ENCODE data around the gene SUPT5H. TPM values are rescaled to one million over a fixed set of nuclear protein-coding genes. Genes with fewer than 3 reads are reported as not detected.
"Not testable (repeated sequence)": the region's sequence is repeated elsewhere in the genome, so short reads cannot be mapped to it uniquely, and the experiment has no call there.

The SUPT5H gene
- total RNA-seq, 1 donor from 2014 or later, result 39.3 TPM

DNA sequence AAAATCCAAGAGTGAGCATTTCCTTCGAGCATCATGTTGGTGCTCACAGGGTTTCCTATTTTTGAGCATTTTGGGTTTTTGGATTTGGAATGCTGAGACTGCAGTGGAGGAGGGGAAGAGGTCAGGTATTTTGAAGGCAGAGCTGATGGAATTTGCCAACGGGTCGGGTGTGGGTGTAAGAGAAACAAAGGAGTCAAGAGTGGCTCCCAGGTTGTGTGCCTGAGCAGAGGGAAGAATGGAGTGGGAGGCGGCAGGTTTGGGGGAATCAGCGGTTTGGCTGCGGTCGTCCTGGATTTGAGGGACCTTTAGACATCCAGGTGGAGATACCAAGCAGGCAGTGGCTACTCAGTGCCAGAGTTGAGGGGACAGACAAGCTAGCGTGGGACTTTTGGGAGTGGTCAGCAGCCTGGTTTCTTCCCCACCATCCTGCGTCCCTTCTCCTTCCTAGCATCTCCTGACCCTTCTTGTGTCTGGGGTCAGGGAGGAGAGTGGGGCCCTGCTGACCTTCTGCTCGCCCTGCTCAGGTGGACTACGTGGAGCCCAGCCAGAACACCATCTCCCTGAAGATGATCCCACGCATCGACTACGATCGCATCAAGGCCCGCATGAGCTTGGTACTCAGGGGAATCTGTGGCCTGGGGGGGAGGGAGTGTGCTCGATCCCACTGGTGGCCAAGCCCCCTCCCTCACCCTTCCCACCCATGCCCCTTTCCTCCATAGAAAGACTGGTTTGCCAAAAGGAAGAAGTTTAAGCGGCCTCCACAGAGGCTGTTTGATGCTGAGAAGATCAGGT is 20.8 kb downstream of the SUPT5H start:
- DNase-seq (ENCODE audit: low read depth in 2 of 2), result no peak

DNA sequence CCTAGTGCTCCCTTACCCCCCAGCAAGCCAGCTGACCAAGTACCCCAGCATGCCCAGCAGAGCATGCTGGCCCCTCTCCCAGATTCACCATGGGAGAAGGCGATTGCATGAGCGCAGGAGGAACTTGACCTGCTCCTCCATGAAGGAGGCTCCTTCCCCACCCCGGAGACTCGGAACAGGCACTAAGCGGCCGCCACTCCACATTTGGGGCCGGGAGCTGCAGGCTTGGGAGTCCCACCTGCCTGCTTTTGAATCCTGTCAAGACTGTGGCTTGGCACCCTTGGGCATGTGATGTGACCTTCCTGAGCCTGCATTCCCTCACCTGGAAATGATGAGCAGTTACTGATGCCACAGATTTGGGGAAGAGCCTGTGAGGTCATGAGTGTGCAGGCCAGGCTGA is 22.6 kb downstream of the SUPT5H start:
- DNase-seq (ENCODE audit: low read depth in 2 of 2), result no peak

DNA sequence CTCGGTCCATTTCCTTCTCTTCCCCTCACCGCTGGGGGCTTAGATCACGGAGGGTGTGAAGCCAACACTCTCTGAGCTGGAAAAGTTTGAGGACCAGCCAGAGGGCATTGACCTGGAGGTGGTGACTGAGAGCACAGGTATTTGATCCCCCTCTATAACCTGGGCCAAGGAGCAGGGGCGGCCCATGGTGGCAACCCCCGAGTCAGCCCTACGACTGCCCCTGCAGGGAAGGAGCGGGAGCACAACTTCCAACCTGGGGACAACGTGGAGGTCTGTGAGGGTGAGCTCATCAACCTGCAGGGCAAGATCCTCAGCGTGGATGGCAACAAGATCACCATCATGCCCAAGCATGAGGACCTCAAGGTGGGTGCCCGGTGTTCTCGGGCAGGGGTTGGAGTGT is 23.7 kb downstream of the SUPT5H start:
- DNase-seq (ENCODE audit: low read depth in 2 of 2), result no peak

DNA sequence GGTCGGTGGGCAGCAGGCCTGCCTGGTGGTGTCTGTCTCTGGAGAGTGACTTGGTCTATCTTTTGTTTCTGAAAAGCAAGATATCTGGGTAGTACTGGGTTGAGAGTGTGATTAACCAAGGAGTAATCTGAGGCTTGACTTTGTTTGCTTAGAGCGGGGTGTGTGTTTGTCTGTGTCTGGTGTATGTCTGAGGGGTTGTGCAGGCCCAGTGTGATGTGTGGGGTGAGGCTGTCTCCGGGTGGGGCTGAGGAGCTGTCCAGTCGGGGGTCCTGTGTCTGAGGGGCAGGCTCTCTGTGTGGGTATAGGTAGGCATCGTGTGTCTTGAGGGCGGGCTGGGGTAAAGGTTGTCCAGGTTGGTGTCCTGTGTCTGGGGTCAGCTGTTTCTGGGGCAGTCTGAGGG is 24.2 kb downstream of the SUPT5H start:
- DNase-seq (ENCODE audit: low read depth in 2 of 2), result no peak

DNA sequence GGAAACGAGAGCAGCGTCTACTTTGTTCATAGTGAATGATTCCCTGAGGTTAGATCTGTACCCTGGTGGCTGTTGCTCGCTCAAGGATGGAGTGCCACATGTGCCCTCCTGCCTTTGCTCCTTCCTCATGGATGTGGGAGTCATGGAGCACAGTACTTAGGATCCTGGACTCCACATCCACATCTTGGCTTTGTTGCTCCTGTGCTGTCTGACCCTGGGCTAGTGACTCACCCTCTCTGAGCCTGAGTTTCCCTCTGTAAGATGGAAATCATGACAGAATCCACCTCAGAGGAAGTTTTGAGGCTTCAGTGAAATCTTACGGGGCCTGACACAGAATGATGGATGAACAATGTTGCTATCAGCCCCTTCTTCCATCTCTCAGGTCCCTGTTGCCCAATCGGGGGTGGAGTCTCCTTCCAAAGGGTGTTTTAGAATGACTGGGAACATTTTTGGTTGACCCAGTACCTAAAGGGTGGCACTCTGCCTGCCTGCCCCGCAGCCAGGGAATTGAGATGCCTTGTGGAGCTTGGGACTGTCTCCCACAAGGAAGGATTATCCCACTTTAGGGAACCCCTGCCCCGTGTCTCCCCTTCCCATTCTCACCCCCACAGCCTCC is 25.4 kb downstream of the SUPT5H start:
- DNase-seq (ENCODE audit: low read depth in 2 of 2), result peak in 1 of 2 donors; percentile 33

DNA sequence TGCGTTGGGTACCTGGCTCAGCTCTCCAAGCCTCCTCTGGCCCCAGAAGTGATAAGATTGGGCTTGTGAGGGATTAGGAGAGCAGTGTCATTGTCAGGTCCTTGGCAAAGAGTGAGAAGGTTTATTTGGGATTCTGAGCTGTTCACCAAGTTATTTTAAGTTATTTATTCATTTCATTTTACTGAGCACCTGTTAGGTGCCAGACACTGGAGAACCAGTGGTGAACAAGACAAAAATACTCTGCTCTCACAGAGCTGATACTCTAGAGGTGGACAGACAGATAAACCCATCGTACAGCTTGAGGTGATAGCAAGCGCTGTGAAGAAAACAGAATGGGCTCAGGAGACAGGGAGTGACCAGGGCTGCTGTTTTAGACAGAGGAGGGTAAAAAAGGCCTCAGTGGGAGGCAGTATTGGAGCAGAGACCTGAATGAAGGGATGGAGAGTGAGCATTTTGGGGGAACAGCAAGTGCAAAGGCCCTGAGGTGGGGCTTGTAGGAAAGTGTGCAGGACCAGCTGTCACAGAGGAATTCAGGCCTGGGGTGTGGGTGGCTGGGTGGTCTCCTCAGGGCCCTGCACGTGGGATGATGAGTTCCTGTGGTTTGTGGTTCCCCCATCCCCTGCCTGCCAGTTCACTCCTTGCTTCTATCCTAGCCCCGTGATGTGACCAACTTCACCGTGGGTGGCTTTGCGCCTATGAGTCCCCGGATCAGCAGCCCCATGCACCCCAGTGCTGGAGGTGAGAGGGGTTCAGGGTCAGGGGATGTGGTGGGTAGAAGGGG is 26.6 kb downstream of the SUPT5H start:
- no peak for DNase-seq (ENCODE audit: low read depth in 2 of 2)

DNA sequence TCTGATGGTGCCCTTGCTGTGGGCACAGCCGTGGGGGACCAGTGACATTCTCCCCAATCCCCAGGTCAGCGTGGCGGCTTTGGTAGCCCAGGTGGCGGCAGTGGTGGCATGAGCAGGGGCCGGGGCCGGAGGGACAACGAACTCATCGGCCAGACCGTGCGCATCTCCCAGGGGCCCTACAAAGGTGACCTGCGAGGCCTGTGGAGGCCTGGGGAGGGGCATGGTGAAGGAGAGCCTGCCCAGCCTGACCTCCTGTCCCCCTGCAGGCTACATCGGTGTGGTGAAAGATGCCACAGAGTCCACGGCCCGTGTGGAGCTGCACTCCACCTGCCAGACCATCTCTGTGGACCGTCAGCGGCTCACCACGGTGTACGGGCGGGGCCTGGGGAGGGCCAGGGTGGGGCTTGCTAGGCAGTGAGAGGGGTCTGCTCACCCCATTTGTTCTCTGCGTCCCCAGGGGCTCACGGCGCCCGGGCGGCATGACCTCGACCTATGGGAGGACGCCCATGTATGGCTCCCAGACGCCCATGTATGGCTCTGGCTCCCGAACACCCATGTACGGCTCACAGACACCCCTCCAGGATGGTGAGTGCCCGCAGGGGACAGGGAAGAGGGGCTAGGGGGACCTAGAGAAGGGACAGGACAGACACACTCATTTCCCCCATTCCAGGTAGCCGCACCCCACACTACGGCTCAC is 27.5 kb downstream of the SUPT5H start:
- DNase-seq (ENCODE audit: low read depth in 2 of 2), result no peak

DNA sequence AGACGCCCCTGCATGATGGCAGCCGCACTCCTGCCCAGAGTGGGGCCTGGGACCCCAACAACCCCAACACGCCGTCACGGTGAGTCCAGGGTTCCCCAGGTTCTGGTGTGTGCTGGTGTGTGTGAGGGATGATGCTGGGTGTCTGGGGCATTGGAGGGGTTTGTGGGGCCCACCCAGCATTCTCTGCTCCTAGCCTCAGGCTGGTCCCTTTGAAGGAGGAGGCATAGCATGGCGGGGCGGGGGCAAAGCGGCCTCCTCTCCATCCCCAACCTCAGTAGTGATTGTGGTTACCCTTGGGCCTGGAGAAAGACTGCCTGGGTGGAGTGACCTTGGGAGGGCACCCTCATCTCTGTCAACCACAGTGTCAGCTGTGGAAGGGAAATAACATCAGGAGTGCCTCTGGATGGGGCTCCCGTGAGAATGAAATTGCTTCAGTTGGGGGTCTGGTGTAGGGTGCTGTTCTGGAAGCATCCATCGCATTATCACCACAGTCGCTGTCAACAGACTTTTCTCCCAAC is 28.1 kb downstream of the SUPT5H start:
- DNase-seq (ENCODE audit: low read depth in 2 of 2), result no peak

DNA sequence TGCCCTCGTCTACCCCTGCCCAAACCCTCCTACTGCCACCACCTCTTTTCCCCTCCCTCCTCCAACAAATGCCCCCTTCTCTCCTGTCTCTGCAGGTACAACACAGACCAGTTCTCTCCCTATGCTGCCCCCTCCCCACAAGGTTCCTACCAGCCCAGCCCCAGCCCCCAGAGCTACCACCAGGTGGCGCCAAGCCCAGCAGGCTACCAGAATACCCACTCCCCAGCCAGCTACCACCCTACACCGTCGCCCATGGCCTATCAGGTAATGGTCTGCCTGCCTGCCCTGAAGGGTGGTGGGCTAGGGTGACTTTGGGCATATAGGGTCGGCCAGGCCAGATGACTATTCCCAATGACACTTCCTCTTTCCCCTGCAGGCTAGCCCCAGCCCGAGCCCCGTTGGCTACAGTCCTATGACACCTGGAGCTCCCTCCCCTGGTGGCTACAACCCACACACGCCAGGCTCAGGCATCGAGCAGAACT is 28.8 kb downstream of the SUPT5H start:
- peak; percentile 48 to 74 for DNase-seq (ENCODE audit: low read depth in 2 of 2)

DNA sequence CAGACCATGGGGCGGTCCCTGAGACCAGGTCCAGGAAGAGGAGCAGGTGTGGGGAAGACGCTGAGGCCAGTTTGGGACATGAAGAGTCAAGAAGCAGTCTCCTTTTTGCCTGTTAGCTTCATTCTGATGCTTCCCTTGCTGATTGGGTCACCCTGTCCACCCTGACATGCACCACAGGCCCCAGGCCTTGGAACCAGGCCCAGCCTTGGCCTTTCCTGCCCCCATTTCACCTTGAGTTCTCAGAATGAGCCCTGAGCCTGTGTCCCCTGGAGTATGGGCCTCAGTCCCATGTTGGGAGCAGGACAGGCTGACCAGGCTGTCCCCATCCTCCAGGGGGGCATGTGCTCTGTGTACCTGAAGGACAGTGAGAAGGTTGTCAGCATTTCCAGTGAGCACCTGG is 30.4 kb downstream of the SUPT5H start:
- no peak for DNase-seq (ENCODE audit: low read depth in 2 of 2)

DNA sequence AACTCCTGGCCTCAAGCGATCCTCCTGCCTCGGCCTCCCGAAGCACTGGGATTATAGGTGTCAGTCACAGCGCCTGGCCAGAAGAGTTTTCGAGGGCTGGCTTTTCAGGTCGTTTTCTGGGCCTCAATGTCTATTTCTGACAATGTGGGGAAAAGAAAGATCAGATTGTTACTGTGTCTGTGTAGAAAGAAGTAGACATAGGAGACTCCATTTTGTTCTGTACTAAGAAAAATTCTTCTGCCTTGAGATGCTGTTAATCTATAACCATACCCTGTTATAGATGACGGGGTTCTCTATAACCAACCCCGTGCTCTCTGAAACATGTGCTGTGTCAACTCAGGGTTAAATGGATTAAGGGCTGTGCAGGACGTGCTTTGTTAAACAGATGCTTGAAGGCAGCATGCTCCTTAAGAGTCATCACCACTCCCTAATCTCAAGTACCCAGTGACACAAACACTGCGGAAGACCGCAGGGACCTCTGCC is 34.0 kb downstream of the SUPT5H start:
- not testable (repeated sequence) for DNase-seq (ENCODE audit: low read depth in 2 of 2)

DNA sequence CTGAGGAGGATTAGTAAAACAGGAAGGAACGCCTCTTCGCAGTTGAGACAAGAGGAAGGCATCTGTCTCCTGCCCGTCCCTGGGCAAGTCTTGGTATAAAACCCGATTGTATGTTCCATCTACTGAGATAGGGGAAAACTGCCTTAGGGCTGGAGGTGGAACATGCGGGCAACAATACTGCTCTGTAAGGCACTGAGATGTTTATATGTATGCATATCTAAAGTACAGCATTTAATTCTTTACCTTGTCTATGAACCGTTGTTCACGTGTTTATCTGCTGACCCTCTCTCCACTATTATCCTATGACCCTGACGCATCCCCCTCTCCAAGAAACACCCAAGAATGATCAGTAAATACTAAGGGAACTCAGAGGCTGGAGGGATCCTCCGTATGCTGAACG is 34.5 kb downstream of the SUPT5H start:
- no peak for DNase-seq (ENCODE audit: low read depth in 2 of 2)

DNA sequence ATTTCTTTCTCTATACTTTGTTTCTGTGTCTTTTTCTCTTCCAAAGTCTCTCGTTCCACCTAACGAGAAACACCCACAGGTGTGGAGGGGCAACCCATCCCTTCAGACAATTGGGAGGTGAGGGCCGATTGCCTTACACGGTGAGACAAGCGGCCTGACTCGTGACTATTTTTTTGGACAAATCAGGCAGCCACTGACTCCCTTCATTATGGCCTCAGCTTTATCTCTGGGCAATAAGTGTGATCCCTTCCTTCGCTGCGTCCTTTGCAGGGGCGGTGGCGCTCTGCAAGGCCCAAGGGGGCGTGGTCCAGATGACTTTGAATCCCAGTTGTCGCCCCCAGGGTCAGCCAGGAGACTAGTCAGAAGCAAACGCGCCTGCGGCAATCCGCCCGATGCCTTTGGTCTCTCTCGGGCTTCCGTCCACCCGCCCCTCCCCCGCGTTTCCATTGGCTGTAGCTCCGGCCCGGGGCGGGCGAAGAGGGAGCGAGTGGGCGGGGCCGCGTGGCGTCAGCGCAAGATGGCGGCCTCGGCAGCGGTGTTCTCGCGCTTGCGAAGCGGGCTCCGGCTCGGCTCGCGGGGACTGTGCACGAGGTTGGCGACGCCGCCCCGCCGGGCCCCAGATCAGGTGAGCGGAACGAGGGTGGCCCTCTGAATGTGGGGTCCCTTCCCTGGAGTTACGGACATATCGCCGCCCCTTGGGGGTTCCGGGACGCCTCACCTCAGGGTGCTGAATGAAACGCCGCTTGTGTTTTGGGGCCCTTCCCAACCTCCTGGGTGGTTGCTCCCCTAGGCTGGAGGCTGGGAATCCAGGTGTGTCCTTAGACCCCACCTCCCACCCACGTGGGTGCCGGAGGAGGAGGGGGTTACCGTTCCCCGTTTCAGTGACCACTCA is 35.2 kb downstream of the SUPT5H start, which contains the start of gene TIMM50:
Gene TIMM50, plus strand, starts transcription at position 502 of the 892 bp plus-strand sequence. Its CDS starts 16 bp downstream, at position 518.
- peak; percentile 94 to 95 for DNase-seq (ENCODE audit: low read depth in 2 of 2)

DNA sequence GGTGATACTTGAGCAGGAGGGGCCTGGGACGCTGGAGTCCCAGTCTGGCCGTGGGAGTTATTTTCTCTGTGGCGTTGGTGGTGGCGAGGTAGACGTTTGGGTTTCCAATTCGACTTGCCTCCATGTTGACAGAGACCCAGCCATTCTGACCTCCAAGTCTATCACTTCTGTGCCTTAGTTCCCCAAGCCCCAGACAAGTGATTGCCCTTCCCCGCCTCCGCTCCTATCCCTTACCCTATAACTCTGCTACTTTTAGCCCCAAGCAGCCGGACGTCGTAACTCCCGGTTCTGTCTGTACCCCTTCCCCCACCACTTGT is 35.8 kb downstream of the SUPT5H start:
- DNase-seq (ENCODE audit: low read depth in 2 of 2), result peak in 1 of 2 donors; percentile 17

DNA sequence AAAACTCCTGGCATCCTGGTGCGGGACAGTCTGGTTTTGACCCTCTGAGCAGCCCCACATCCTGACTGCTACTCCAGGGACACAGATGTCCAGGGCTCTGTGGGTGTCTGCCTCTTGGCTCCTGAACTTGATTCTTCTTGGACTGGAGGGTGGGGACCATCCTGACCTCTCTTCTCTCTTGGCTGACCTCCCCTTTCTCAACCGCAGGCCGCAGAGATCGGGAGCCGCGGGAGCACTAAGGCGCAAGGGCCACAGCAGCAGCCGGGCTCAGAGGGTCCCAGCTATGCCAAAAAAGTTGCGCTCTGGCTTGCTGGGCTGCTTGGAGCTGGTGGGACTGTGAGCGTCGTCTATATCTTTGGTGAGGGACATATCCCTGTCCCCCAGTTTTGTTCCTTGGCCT is 36.3 kb downstream of the SUPT5H start:
- DNase-seq (ENCODE audit: low read depth in 2 of 2), result no peak

DNA sequence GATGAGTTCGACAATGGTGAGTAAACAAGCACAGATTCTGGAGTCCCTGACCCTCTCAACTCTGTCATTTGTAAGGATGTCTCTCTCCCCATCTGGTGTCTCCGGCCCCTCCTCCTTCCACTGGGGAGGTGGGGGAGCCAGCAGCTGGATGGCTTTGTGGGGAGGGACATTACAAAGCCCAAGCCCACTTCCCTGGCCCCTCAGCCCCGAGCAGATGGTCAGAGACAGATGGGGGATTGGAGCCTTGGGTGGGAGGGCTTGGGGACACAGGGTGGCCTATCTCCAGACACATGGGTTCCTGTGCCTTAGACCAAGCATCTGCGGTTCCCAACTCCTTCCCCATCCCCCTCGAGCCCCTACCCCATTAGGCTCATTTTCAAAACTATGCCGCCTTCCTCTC is 37.8 kb downstream of the SUPT5H start:
- no peak for DNase-seq (ENCODE audit: low read depth in 2 of 2)

DNA sequence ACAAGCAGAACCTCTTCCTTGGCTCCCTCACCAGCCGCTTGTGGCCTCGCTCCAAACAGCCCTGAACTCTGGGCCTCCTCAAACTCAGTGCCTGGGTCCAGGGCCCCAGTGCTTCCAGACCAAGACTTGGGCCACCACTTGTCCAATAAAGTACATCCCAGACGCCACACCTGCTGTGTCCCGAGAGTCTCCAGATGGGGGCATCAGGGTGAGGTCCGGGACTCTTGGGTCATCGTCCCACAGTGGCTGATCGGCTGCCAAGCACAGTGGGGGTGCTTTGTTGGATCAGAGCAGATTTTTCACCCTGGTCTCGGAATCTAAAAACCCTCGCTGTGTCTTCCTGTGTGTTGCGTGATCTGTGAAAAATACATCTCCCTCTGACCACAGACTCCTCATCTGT is 44.4 kb downstream of the SUPT5H start:
- DNase-seq (ENCODE audit: low read depth in 2 of 2), result no peak

DNA sequence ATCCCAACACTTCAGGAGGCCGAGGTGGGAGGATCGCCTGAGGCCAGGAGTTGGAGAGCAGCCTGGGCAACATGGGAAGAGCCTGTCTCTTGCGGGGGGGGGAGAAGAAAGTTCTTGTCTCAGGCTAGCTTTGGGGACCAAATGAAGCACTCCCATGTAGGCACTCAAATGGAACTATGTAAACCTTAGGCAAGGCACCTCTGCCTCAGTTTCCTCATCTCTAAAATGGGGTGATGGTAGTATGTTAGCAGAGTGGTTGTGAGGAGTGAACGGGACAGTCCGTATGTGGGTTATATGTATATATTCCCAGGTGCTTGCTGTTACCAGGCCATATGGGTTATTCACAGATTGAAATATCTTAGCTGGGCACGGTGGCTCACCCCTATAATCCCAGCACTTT is 46.8 kb downstream of the SUPT5H start:
- DNase-seq (ENCODE audit: low read depth in 2 of 2), result no peak

DNA sequence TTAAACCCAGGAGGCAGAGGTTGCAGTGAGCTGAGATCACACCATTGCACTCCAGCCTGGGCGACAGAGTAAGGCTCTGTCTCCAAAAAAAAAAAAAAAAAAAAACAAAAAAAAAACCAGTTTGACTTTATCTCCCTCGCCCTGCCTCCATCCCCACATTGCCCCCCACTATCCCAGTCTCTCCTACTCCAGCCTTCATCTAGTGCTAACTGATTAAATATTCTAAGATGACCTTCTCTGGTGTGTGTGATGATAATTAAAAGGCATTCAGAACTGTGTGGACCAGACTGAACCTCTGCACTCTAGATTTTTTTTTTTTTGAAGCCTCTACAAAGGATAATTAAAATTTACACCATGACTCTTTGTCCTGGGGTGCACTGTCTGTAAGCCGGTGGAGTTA is 47.4 kb downstream of the SUPT5H start:
- DNase-seq (ENCODE audit: low read depth in 2 of 2), result no peak

DNA sequence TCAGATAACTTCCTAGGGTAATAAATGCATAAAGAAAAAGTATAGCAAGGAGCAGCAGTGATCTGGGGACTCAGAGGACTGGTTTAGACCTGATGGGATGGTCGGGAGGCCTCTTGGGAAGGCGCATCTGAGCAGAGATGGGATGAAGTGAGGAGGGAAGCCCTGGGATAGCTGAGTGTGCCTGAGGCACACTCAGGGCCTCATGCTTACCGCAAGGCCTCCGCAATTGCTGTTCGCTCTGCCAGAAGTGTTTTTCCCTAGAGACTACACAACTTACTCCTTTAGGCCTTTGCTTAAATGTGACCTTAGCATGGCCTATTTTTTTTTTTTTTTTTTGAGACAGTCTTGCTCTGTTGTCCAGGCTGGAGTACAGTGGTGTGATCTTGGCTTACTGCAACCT is 49.3 kb downstream of the SUPT5H start:
- DNase-seq (ENCODE audit: low read depth in 2 of 2), result no peak

Data from lung microvascular endothelial cell (primary cell).